NCI-H1930 (cell line): ENCODE results near the gene ZNF747.
"Not testable (repeated sequence)": the region's sequence is repeated elsewhere in the genome, so short reads cannot be mapped to it uniquely, and the experiment has no call there.

Experiments used
- DNase-seq, 2 experiments: peaks; one replicate each; lab custom pipeline; 2025; lab: John Stamatoyannopoulos, UW

The ZNF747 gene

DNA sequence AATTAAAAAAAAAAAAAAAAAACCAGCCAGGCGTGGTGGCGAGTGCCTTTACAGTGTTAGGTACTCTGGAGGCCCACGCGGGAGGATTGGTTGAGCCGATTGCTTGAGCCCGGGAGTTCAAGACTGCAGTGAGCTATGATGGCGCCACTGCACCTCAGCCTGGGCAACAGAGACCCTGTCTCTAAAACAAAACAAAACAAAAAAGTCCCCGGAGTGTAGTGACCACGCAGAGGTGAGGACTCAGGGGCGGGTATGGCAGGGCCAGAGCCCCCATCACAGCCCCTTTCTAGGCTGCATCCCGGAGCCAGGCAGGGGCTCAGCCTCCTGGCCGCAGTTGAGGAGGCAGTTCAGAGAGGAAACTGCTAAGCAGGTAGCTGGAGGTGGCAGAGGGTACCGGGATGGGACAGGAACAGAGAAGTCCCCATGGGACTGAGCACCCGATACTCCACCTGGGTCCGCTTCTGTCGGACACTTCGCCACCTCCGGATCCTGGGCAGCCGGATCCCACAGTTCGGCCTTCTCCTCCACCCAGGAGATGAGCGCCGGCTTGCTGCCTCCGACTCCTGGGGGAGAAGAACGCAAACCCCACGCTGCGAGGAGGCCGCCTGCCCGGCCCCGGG lies 800 bp downstream of the ZNF747 start:
- no peak for DNase-seq

- no peak for DNase-seq
Measured at GRCh38 chr16:30533146-30533522, 1.5 kb downstream of the ZNF747 start.

GRCh38 chr16:30532285-30533145 lies 2.1 kb downstream of the ZNF747 start:
- no peak for DNase-seq

- DNase-seq: no peak
Measured at GRCh38 chr16:30530163-30531037, 4.3 kb downstream of the ZNF747 start.

- no peak for DNase-seq
Measured at GRCh38 chr16:30528799-30529457, 5.7 kb downstream of the ZNF747 start.

DNA sequence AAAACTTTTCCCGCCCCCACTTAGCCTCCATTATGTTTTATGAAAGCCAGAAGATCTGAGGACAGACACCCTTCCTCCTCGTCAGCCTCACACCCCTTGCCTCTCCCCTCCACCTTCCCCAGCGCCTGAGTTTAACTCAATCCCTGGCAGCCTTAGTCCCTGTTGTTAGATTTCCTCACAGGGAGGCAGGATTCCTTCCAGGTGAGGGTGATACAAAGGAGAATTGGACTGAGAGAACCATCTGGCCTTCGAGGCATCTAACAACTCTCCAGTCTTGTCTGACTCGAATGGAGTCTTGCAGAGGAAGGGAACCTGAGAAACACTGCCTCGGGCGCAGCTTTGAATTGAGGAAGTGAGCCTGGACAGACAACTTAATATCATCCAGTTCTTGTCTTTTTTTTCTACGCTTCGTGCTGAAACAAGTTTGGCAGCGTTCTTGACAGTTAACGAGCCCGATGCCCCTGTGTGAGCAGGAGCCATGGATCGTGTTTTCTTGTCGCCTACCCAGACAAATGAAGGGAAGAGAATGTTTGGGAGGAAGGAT lies 7.0 kb downstream of the ZNF747 start:
- DNase-seq: no peak

DNA sequence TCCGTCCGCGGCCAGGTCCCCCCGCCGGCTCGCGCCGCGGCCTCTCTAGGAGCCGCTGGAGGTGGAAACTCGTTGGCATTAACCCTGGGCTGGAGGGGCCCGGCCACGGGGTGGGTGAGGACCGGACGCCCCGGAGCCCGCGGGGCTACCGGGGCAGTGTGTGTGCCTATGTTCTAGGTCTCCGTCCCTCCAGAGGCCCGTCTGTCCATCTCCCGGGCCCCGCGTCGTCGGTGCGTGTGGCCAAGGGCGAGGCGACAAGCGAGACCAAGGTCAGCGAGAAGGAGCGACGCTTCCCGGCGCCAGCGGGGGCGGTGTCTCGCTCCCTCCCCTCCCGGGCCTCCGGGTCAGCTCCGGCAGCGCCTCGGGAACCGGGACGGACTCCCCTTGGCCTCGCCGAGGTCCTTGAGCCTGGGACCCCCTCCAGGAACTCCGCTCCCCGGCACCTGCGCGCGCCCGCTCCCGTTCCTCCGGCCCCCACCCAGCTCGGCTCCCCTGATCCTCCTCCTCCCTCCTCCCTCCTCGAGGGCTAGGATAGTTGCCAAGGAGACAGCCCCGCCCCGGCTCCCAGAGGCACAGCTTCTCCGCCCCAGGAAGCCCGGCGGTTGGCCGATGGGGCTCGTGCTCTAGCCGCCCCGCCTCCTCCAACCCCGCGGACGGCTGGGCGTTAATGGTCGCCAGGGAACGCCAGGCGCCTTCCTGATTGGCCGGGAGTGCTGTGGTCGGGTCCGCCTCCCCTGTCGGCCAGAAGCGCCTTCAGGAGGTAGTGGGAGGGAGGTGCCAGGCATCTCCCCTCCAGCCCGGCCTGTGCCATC lies 7.6 kb downstream of the ZNF747 start:
- DNase-seq: peak; percentile 98 to 99

GRCh38 chr16:30526137-30526822 lies 8.4 kb downstream of the ZNF747 start, which contains the start of gene ZNF768:
TSS of gene ZNF768 (minus strand) at chr16:30526566. CDS start at chr16:30526413, 153 bp downstream.
- DNase-seq: peak in 1 of 2 experiments; percentile 79

- no peak for DNase-seq
Measured at GRCh38 chr16:30525844-30526136, 8.9 kb downstream of the ZNF747 start.

DNA sequence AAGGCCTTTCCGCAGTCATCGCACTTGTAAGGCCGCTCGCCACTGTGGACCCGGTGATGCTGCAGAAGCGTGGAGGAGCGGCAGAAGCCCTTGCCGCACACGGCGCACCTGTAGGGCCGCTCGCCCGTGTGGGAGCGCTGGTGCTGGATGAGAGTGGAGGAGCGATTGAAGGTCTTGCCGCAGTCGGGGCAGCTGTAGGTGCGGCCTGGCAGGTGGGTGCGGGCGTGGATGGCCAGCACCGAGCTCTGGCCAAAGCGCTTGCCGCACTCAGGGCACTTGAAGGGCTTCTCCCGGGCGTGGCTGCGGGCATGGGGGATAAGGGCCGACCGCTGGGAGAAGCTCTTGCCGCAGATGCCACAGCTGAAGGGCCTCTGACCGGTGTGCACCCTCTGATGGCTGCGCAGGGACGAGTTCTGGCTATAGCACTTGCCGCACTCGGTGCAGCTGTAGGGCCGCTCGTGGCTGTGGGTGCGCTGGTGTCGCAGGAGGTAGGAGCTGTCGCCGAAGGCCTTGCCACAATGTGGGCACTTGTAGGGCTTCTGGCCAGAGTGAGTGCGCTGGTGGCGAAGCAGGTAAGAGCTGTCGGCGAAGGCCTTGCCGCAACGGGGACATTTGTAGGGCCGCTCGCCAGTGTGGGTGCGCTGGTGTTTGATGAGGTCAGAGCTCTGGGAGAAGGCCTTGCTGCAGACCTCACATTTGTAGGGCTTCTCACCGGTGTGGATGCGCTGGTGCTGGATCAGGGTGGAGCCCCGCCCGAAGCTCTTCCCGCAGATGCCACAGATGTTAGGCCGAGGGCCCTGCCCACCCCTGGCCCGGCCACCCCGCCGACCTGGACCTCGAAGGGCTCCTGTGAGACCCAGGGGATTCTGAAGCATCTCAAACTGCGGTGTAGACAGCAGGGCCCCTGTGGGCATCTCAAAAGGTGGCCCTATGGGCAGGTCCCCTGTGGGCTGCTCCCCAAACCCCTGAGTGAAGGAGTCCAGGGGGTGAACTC lies 9.8 kb downstream of the ZNF747 start:
- no peak for DNase-seq

- DNase-seq: no peak
Measured at GRCh38 chr16:30523768-30524574, 10.7 kb downstream of the ZNF747 start.

GRCh38 chr16:30522702-30523463 lies 11.8 kb downstream of the ZNF747 start:
- DNase-seq: not testable (repeated sequence)

DNA sequence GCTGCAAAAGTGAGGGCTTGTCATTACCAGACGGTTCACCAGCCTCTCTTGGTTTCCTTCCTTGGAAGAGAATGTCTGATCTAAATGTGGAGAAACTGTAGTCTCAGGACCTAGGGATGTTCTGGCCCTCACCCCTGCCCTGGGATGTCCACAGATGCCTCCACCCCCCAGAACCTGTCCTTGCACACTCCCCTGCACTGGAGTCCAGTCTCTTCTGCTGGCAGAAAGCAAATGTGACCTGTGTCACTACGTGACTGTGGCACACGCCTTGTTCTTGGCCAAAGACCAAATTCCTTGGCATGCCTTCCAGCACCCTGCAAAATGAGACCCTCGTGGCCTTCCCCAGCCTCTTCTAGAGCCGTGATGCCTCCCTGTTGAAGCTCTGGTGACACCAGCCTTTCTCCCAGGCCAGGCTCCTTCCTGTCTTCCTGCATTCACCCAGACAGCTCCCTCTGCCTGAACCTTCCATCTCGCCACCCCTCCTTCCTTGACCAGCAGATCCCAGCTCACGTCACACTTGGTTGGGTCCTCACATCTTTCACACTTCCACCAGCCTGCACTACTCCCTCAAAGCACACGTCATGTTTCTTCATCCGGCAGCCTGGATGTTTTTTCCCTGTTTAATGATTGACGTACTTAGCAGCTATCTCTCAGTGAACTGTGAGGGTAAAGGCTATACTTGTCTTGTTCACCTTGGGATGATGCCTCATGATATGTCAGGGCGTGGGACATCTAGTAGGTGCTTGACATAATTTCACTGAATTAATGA lies 12.6 kb downstream of the ZNF747 start:
- DNase-seq: no peak

DNA sequence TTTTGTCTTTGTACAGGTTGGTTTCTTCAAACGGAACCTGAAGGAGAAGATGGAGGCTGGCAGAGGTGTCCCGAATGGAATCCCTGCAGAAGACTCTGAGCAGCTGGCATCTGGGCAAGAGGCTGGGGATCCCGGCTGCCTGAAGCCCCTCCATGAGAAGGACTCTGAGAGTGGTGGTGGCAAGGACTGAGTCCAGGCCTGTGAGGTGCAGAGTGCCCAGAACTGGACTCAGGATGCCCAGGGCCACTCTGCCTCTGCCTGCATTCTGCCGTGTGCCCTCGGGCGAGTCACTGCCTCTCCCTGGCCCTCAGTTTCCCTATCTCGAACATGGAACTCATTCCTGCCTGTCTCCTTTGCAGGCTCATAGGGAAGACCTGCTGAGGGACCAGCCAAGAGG lies 13.2 kb downstream of the ZNF747 start:
- DNase-seq: no peak

- DNase-seq: no peak
Measured at GRCh38 chr16:30519120-30520049, 15.3 kb downstream of the ZNF747 start.

DNA sequence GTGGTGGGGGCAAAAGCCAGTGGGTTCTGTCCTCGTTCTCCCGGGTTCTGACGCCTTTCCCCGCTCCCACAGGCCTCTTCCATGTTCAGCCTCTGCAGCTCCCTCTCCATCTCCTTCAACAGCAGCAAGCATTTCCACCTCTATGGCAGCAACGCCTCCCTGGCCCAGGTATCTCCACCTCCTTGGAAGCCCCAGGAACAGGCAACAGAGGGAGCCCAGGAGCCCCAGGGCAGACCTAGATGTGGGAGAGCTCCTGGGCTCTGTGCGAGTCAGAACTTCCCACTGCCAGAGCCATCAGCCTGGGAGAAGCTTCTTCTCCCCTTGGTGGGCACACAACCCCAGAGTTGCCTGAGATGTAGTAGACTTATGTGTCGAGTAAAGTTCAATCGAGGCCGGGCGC lies 16.1 kb downstream of the ZNF747 start:
- DNase-seq: no peak
